HCT116 (cell line): Measurements from ENCODE around the gene NUDT14.

Source experiments
- EZH2 ChIP-seq: fragments of 200-600 bp; sonication (generic); IDR thresholded peaks from 2 replicates; pipeline ENCODE4 v1.6.1; 2017; ENCODE audit warnings: antibody characterized with exemption, mixed run types
- FOSL1 ChIP-seq: IDR thresholded peaks from 2 replicates; pipeline ENCODE4 v1.6.1; 2012; ENCODE audit warnings: low read depth
- POLR2A ChIP-seq: IDR thresholded peaks from 2 replicates; pipeline ENCODE4 v1.7.0; 2011; ENCODE audit warnings: borderline replicate concordance; ENCODE audit not compliant: insufficient read depth, insufficient read length; ENCODE audit errors: extremely low read depth
- POLR2AphosphoS5 ChIP-seq: IDR thresholded peaks from 2 replicates; pipeline ENCODE4 v1.6.1; 2011; ENCODE audit warnings: mild to moderate bottlenecking, low read depth, low read length, moderate library complexity
- RAD21 ChIP-seq: IDR thresholded peaks from 2 replicates; pipeline ENCODE4 v1.6.1; 2012; ENCODE audit warnings: low read depth, mild to moderate bottlenecking
- SIN3A ChIP-seq: IDR thresholded peaks from 2 replicates; pipeline ENCODE4 v1.6.1; 2012; ENCODE audit warnings: low read depth
- ZFX ChIP-seq: fragments of 450-650 bp; IDR thresholded peaks from 2 replicates; pipeline ENCODE4 v1.6.1; 2017
- ZNF274 ChIP-seq: fragments of 200-500 bp; sonication (Bioruptor generic); IDR thresholded peaks from 2 replicates; pipeline ENCODE4 v1.6.1; 2014; ENCODE audit warnings: mild to moderate bottlenecking, low read depth, low read length, inconsistent platforms
- TF ChIP-seq, protein P1 (sequence below), 3 experiments: fragments of 200-600 bp in 1 of 3; sonication (generic) in 1 of 3; IDR thresholded peaks in 2 of 3; conservative IDR thresholded peaks in 1 of 3; 2 replicates each; pipeline ENCODE4 v1.5.1; 2012 to 2017; ENCODE audit warnings: low read depth in 2 of 3, low read length in 2 of 3, antibody characterized with exemption in 1 of 3, borderline replicate concordance in 1 of 3, control low read depth in 1 of 3, mild to moderate bottlenecking in 1 of 3, mixed read lengths in 1 of 3, mixed run types in 1 of 3, moderate library complexity in 1 of 3; ENCODE audit not compliant: insufficient read depth in 1 of 3
- TF ChIP-seq, protein P2 (sequence below): IDR thresholded peaks from 2 replicates; pipeline ENCODE4 v1.6.1; 2012
- TF ChIP-seq, protein P3 (sequence below): IDR thresholded peaks from 2 replicates; pipeline ENCODE4 v1.6.1; 2012
- TF ChIP-seq, protein P4 (sequence below): IDR thresholded peaks from 2 replicates; pipeline ENCODE4 v1.6.1; 2011; ENCODE audit warnings: mild to moderate bottlenecking, low read length, moderate library complexity; ENCODE audit not compliant: insufficient replicate concordance; ENCODE audit errors: extremely low read depth

DNA sequence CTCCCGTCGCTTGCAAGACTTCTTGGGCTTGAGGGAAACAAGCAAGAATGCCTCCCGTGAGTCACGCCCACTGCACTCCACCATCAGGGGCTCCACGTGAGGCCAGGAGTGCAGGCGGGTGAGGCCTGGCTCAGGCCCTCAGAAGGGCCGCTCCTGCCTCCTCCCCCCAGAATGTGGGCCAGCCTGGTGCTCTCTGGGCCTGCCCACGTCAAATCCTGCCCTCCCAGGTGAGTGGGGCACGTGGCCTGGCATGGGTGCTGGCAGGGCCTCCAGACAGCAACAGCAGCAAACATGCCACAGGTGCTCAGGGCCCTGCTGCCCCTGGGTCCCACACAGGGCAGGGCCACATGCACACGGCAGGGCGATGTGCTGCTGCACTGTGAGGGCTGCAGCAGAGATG, 36.7 kb upstream of the NUDT14 start:
- TF ChIP-seq SIN3A (no peak), RAD21 (no peak), ZNF274 (no peak), POLR2A (no peak), POLR2AphosphoS5 (no peak), ZFX (no peak), EZH2 (no peak), FOSL1 (no peak)
- TF ChIP-seq, protein P1, sequence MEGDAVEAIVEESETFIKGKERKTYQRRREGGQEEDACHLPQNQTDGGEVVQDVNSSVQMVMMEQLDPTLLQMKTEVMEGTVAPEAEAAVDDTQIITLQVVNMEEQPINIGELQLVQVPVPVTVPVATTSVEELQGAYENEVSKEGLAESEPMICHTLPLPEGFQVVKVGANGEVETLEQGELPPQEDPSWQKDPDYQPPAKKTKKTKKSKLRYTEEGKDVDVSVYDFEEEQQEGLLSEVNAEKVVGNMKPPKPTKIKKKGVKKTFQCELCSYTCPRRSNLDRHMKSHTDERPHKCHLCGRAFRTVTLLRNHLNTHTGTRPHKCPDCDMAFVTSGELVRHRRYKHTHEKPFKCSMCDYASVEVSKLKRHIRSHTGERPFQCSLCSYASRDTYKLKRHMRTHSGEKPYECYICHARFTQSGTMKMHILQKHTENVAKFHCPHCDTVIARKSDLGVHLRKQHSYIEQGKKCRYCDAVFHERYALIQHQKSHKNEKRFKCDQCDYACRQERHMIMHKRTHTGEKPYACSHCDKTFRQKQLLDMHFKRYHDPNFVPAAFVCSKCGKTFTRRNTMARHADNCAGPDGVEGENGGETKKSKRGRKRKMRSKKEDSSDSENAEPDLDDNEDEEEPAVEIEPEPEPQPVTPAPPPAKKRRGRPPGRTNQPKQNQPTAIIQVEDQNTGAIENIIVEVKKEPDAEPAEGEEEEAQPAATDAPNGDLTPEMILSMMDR (IDR thresholded peaks at IDR 0.05 in 2 of 3, conservative IDR thresholded peaks at IDR 0.05 in 1 of 3; ENCODE audit: borderline replicate concordance in 1 of 3, insufficient read depth in 1 of 3, low read depth in 2 of 3, low read length in 2 of 3): no peak
- TF ChIP-seq, protein P2, sequence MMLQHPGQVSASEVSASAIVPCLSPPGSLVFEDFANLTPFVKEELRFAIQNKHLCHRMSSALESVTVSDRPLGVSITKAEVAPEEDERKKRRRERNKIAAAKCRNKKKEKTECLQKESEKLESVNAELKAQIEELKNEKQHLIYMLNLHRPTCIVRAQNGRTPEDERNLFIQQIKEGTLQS: no peak
- TF ChIP-seq, protein P3, sequence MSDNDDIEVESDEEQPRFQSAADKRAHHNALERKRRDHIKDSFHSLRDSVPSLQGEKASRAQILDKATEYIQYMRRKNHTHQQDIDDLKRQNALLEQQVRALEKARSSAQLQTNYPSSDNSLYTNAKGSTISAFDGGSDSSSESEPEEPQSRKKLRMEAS: no peak
- TF ChIP-seq, protein P4, sequence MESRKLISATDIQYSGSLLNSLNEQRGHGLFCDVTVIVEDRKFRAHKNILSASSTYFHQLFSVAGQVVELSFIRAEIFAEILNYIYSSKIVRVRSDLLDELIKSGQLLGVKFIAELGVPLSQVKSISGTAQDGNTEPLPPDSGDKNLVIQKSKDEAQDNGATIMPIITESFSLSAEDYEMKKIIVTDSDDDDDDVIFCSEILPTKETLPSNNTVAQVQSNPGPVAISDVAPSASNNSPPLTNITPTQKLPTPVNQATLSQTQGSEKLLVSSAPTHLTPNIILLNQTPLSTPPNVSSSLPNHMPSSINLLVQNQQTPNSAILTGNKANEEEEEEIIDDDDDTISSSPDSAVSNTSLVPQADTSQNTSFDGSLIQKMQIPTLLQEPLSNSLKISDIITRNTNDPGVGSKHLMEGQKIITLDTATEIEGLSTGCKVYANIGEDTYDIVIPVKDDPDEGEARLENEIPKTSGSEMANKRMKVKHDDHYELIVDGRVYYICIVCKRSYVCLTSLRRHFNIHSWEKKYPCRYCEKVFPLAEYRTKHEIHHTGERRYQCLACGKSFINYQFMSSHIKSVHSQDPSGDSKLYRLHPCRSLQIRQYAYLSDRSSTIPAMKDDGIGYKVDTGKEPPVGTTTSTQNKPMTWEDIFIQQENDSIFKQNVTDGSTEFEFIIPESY: no peak
